KMS-11 (cell line): ENCODE measurements around the gene RNASE1.

Source experiments
- H2AFZ ChIP-seq: fragments of 200-600 bp; sonication (generic); 2 replicates; pipeline ENCODE4 v1.6.1; 2016; ENCODE audit warnings: antibody characterized with exemption, mixed run types, low read depth
- H3K27ac ChIP-seq: fragments of 200-600 bp; sonication (generic); 2 replicates; pipeline ENCODE4 v1.6.1; 2016; ENCODE audit warnings: mild to moderate bottlenecking, mixed run types
- H3K27me3 ChIP-seq: fragments of 200-600 bp; sonication (generic); 2 replicates; pipeline ENCODE4 v1.6.1; 2017; ENCODE audit warnings: mild to moderate bottlenecking, low read depth, mixed run types, moderate library complexity; ENCODE audit not compliant: insufficient read depth
- H3K36me3 ChIP-seq: fragments of 200-600 bp; sonication (generic); 2 replicates; pipeline ENCODE4 v1.6.1; 2017; ENCODE audit warnings: mild to moderate bottlenecking, mixed run types; ENCODE audit not compliant: insufficient read depth
- H3K4me1 ChIP-seq: fragments of 200-600 bp; sonication (generic); 2 replicates; pipeline ENCODE4 v1.6.1; 2016; ENCODE audit warnings: mild to moderate bottlenecking, low read depth, mixed run types; ENCODE audit not compliant: poor library complexity, severe bottlenecking
- H3K4me2 ChIP-seq: fragments of 200-600 bp; sonication (generic); 2 replicates; pipeline ENCODE4 v1.7.0; 2016; ENCODE audit warnings: mild to moderate bottlenecking, mixed run types
- H3K4me3 ChIP-seq: fragments of 200-600 bp; sonication (generic); IDR thresholded peaks from 2 replicates; pipeline ENCODE4 v1.6.1; 2017; ENCODE audit warnings: low read depth, low read length, mixed read lengths; ENCODE audit not compliant: insufficient read depth
- H3K79me2 ChIP-seq: fragments of 200-600 bp; sonication (generic); 2 replicates; pipeline ENCODE4 v1.6.1; 2016; ENCODE audit warnings: low read depth, mixed run types; ENCODE audit not compliant: insufficient read depth
- H3K9ac ChIP-seq: fragments of 200-600 bp; sonication (generic); 2 replicates; pipeline ENCODE4 v1.6.1; 2016; ENCODE audit warnings: mild to moderate bottlenecking, mixed run types
- H4K20me1 ChIP-seq: fragments of 200-600 bp; sonication (generic); 2 replicates; pipeline ENCODE4 v1.6.1; 2016; ENCODE audit warnings: mild to moderate bottlenecking, mixed run types; ENCODE audit not compliant: insufficient read depth
- TF ChIP-seq, protein P1 (sequence below): fragments of 200-600 bp; sonication (generic); conservative IDR thresholded peaks from 2 replicates; pipeline ENCODE4 v1.6.1; 2017; ENCODE audit warnings: low read depth, mild to moderate bottlenecking, antibody characterized with exemption, low read length, moderate library complexity, mixed read lengths

Gene RNASE1

DNA sequence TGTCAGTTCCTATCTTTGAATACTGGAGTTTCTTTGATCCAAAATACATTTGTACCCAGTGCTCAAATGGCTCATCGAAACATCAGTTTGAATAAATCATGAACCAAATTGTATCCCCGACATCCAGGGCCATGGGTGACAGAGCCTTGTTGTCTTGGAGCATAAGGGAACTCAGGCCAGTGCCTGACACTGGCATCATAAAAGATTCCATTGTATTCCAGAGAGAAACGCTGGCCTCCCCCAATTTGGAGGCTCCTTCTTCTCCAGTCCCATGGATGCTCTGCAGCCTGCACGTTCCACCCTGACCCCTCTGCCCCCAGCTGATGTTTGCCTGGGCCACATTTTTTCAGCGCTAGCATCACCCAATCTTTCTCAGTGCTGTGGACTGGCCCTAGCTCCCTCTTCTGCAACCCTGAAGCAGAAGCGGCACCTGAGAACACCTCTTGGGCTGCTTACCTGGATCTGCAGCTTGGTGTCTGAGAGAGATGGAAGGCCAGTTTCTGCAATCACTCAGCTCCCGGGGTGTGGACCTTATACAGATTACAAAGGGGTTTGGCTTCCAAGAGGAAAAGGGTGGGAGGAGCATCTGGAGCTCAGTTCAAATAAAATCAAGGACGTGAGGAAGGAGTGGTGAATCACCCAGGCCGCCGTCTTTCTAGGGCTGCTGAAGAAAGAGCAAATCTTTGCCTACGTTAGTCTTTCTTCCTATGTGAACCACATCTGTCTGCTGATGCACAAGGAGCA lies at the start of gene RNASE1:
Gene RNASE1, minus strand, starts transcription at position 504 of the 744 bp plus-strand sequence. CDS start 776 bp downstream, outside the sequence.
- Histone ChIP-seq H3K27ac (no peak within 1 kb of the TSS), H2AFZ (no peak within 1 kb of the TSS), H3K9ac (no peak within 1 kb of the TSS), H3K4me3 (no peak within 1 kb of the TSS), H4K20me1 (no peaks in the 10 kb centered on the region), H3K79me2 (no peaks in the 10 kb centered on the region), H3K27me3 (no peaks in the 10 kb centered on the region), H3K4me1 (no peaks in the 10 kb centered on the region), H3K4me2 (no peak within 1 kb of the TSS), H3K36me3 (no peaks in the 10 kb centered on the region)
- TF ChIP-seq, protein P1, sequence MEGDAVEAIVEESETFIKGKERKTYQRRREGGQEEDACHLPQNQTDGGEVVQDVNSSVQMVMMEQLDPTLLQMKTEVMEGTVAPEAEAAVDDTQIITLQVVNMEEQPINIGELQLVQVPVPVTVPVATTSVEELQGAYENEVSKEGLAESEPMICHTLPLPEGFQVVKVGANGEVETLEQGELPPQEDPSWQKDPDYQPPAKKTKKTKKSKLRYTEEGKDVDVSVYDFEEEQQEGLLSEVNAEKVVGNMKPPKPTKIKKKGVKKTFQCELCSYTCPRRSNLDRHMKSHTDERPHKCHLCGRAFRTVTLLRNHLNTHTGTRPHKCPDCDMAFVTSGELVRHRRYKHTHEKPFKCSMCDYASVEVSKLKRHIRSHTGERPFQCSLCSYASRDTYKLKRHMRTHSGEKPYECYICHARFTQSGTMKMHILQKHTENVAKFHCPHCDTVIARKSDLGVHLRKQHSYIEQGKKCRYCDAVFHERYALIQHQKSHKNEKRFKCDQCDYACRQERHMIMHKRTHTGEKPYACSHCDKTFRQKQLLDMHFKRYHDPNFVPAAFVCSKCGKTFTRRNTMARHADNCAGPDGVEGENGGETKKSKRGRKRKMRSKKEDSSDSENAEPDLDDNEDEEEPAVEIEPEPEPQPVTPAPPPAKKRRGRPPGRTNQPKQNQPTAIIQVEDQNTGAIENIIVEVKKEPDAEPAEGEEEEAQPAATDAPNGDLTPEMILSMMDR: no peak

DNA sequence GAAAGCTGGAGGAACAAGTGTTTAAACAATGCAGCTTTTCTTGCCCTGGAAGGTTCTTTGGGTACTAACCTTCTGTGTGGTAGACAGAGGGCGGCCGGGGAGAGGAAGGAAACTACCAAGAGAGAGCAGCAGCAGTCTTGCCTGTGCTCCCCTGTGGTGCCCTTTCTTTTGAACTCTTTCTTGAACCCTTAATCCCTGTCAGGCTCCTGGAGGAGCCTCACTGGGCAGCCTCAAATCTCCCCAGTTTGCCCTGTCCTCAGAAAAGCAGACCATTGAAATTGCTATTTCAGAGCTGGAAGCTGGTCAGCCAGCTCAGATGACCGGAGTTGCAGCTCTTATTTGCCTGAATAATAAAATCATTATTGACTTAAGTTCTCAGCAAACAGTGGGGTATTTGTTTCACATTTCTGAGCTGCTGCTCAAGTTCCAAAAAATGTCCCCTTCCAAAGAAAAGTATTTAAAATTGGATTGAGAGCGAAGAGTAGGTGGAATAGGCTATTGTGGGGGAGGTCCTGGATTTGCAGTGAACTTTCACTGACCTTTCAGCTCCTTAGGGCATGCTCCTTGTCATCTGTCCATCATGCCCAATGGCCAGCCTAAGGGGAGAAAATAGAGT lies 46.4 kb upstream of the RNASE1 start:
- no peak overlapping the region for H3K4me3 ChIP-seq
- H3K4me2 ChIP-seq: no peak overlapping the region
- no peak overlapping the region for H3K27ac ChIP-seq
- TF ChIP-seq, protein P1: no peak
- no peaks in the 10 kb centered on the region for H4K20me1 ChIP-seq
- H3K27me3 ChIP-seq: no peaks in the 10 kb centered on the region
- no peaks in the 10 kb centered on the region for H3K4me1 ChIP-seq
- no peak overlapping the region for H3K9ac ChIP-seq
- no peaks in the 10 kb centered on the region for H3K79me2 ChIP-seq
- H3K36me3 ChIP-seq: no peaks in the 10 kb centered on the region
- no peak overlapping the region for H2AFZ ChIP-seq

DNA sequence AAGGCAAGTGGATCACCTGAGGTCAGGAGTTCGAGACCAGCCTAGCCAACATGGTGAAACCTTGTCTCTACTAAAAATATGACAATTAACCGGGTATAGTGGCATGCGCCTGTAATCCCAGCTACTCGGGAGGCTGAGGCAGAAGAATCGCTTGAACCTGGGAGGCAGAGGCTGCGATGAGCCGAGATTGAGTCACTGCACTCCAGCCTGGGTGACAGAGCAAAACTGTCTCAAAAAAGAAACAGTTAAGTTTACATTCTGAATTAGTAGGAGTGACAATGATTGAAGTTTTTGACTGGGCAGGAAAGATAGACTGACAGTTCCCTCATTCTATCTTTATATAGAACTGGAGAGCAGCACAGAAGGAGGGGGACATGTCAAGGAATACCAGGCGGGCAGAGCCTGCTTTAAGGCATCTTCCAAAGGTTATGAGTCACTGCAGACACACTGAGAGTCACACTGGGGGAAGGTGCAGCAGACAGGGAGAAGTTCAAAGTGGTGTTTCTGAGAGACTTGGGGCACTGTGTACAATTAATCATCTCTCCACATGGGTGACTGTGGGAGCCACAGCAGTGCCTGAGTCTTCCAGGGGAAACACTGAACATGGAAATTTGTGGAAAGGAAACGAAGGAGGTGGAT lies 45.8 kb upstream of the RNASE1 start:
- TF ChIP-seq, protein P1: no peak
- Histone ChIP-seq H3K79me2 (no peaks in the 10 kb centered on the region), H3K36me3 (no peaks in the 10 kb centered on the region), H3K27me3 (no peaks in the 10 kb centered on the region), H4K20me1 (no peaks in the 10 kb centered on the region), H3K27ac (no peak overlapping the region), H3K4me2 (no peak overlapping the region), H3K4me3 (no peak overlapping the region), H2AFZ (no peak overlapping the region), H3K9ac (no peak overlapping the region), H3K4me1 (no peaks in the 10 kb centered on the region)

DNA sequence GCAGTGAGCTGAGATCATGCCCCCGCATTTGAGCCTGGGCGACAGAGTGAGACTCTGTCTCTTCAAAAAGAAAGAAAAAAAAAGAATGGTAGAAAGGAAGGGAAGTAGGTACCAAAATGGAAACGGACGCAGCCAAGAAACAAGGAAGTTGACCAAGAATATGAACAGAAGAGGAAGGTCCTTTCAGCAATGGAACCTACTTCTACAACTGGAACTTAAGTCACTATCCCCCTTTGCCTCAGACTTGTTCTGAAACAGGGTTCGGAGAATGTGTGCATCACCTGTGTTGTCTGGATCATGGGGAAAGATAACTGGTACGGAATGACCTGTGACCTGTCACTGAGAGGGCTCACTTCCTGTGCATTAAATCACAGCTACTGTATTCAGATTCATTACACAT lies 43.9 kb upstream of the RNASE1 start:
- Histone ChIP-seq H3K36me3 (no peaks in the 10 kb centered on the region), H3K4me1 (no peaks in the 10 kb centered on the region), H3K9ac (no peak overlapping the region), H4K20me1 (no peaks in the 10 kb centered on the region), H3K27ac (no peak overlapping the region), H3K4me3 (no peak overlapping the region), H3K4me2 (no peak overlapping the region), H3K27me3 (no peaks in the 10 kb centered on the region), H3K79me2 (no peaks in the 10 kb centered on the region), H2AFZ (no peak overlapping the region)
- TF ChIP-seq, protein P1: no peak
